SU-DHL-6 (cell line): ENCODE results near the gene MGRN1.

Experiments
- H2AFZ ChIP-seq: fragments of 200-600 bp; sonication (generic); 2 replicates; pipeline ENCODE4 v1.6.1; 2014; ENCODE audit warnings: low read depth, mild to moderate bottlenecking, moderate library complexity, mixed read lengths, antibody characterized with exemption, low read length; ENCODE audit not compliant: severe bottlenecking
- H3F3A ChIP-seq: fragments of 200-600 bp; shearing (Covaris generic); 2 replicates; pipeline ENCODE4 v1.6.0; 2016; ENCODE audit warnings: antibody characterized with exemption, mild to moderate bottlenecking; ENCODE audit not compliant: insufficient read depth
- H3K27ac ChIP-seq: fragments of 200-600 bp; sonication (generic); 2 replicates; pipeline ENCODE4 v1.5.1; 2016; ENCODE audit warnings: low read depth, mild to moderate bottlenecking, low read length, moderate library complexity, mixed read lengths
- H3K27me3 ChIP-seq: fragments of 200-600 bp; sonication (generic), shearing (Covaris generic); 2 replicates; pipeline ENCODE4 v1.6.0; 2014; ENCODE audit warnings: mild to moderate bottlenecking, low read length
- H3K36me3 ChIP-seq: fragments of 200-600 bp; sonication (generic); 2 replicates; pipeline ENCODE4 v1.6.1; 2014; ENCODE audit warnings: mild to moderate bottlenecking, low read length, mixed read lengths
- H3K4me2 ChIP-seq: fragments of 300-600, 200-600 bp; shearing (Covaris generic), sonication (generic); 2 replicates; pipeline ENCODE4 v1.6.0; 2014; ENCODE audit warnings: low read length, low read depth, mild to moderate bottlenecking; ENCODE audit not compliant: poor library complexity, severe bottlenecking
- H3K4me3 ChIP-seq: fragments of 200-600 bp; sonication (generic); 2 replicates; pipeline ENCODE4 v1.5.1; 2014; ENCODE audit warnings: antibody characterized with exemption, low read length, mild to moderate bottlenecking, mixed read lengths; ENCODE audit not compliant: insufficient read depth, poor library complexity, severe bottlenecking
- H3K79me2 ChIP-seq: fragments of 200-600 bp; sonication (generic); 2 replicates; pipeline ENCODE4 v1.6.1; 2014; ENCODE audit warnings: mild to moderate bottlenecking, low read length, moderate library complexity; ENCODE audit not compliant: insufficient read depth
- H3K9ac ChIP-seq: fragments of 200-600 bp; sonication (generic); 2 replicates; pipeline ENCODE4 v1.7.0; 2014; ENCODE audit warnings: mild to moderate bottlenecking, low read length
- H3K9me2 ChIP-seq: fragments of 200-600 bp; sonication (generic); replicated peaks from 2 replicates; pipeline ENCODE4 v1.6.1; 2014; ENCODE audit warnings: low read length; ENCODE audit not compliant: insufficient read depth
- H3K9me3 ChIP-seq: fragments of 200-600 bp; sonication (generic); 2 replicates; pipeline ENCODE4 v1.6.1; 2014; ENCODE audit warnings: low read length, mixed read lengths; ENCODE audit not compliant: insufficient read depth
- H4K20me1 ChIP-seq: fragments of 200-600 bp; sonication (generic); 2 replicates; pipeline ENCODE4 v1.6.1; 2014; ENCODE audit warnings: low read depth, mild to moderate bottlenecking, antibody characterized with exemption, low read length, moderate library complexity, mixed read lengths
- EZH2phosphoT487 ChIP-seq: fragments of 200-600 bp; sonication (generic), shearing (Covaris generic); conservative IDR thresholded peaks from 2 replicates; pipeline ENCODE4 v1.6.1; 2018; ENCODE audit warnings: mild to moderate bottlenecking, antibody characterized with exemption, low read length, moderate library complexity, mixed read lengths
- TF ChIP-seq, protein P1 (sequence below): fragments of 200-600 bp; sonication (generic); IDR thresholded peaks from one replicate; pipeline ENCODE4 v1.5.1; 2017; ENCODE audit warnings: antibody characterized with exemption, mild to moderate bottlenecking, low read length, moderate library complexity; ENCODE audit not compliant: insufficient read depth, poor library complexity, severe bottlenecking

Gene MGRN1

DNA sequence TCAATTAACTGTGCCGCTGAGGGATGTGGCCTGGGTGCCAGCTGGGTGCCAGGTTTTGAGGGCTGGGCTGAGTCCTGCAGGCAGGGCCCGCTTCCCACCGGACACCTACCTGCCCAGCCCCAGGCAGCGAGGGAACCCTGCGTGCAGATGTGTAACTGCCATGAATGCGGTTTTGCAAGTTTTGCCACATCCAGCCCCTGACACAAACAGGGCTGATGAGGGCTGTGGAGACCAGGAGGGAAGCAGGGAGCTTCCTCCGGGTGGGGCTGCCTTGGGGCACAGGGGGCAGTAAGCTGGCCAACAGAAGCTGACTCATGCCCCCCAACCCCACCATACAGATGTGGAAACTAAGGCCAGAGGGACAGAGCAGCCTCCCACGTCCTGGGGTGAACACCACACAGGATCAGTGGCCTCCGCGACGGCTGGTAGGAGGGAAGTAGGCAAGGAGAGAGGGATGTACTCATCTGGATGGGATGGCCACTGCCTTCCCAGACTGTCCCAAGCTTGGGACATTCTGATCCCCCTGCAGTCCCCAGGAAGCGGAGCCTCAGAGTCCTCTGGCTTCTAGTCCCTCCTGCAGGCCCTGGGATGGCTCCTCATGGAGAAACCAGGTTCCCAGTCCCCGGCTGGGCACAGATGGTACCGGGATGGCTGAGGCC lies 11.5 kb upstream of the MGRN1 start:
- Histone ChIP-seq H3K79me2 (peaks cover 11% of the 10 kb centered on the region; the same call in 1 of the 2 replicates), H3K4me3 (peak overlapping the region; percentile 94), H2AFZ (no peak overlapping the region), H3K27me3 (no peaks in the 10 kb centered on the region), H3K27ac (no peak overlapping the region), H3K9me3 (no peaks in the 10 kb centered on the region), H3K9me2 (no peaks in the 10 kb centered on the region), H3K36me3 (no peaks in the 10 kb centered on the region), H4K20me1 (no peaks in the 10 kb centered on the region), H3K4me2 (peak overlapping the region; percentile 66), H3K9ac (peak overlapping the region; percentile 72), H3F3A (0 out of 2 replicates have a peak, but pooled peaks cover 4% of the 10 kb centered on the region)
- TF ChIP-seq, protein P1, sequence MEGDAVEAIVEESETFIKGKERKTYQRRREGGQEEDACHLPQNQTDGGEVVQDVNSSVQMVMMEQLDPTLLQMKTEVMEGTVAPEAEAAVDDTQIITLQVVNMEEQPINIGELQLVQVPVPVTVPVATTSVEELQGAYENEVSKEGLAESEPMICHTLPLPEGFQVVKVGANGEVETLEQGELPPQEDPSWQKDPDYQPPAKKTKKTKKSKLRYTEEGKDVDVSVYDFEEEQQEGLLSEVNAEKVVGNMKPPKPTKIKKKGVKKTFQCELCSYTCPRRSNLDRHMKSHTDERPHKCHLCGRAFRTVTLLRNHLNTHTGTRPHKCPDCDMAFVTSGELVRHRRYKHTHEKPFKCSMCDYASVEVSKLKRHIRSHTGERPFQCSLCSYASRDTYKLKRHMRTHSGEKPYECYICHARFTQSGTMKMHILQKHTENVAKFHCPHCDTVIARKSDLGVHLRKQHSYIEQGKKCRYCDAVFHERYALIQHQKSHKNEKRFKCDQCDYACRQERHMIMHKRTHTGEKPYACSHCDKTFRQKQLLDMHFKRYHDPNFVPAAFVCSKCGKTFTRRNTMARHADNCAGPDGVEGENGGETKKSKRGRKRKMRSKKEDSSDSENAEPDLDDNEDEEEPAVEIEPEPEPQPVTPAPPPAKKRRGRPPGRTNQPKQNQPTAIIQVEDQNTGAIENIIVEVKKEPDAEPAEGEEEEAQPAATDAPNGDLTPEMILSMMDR: no peak
- TF ChIP-seq EZH2phosphoT487: no peak

DNA sequence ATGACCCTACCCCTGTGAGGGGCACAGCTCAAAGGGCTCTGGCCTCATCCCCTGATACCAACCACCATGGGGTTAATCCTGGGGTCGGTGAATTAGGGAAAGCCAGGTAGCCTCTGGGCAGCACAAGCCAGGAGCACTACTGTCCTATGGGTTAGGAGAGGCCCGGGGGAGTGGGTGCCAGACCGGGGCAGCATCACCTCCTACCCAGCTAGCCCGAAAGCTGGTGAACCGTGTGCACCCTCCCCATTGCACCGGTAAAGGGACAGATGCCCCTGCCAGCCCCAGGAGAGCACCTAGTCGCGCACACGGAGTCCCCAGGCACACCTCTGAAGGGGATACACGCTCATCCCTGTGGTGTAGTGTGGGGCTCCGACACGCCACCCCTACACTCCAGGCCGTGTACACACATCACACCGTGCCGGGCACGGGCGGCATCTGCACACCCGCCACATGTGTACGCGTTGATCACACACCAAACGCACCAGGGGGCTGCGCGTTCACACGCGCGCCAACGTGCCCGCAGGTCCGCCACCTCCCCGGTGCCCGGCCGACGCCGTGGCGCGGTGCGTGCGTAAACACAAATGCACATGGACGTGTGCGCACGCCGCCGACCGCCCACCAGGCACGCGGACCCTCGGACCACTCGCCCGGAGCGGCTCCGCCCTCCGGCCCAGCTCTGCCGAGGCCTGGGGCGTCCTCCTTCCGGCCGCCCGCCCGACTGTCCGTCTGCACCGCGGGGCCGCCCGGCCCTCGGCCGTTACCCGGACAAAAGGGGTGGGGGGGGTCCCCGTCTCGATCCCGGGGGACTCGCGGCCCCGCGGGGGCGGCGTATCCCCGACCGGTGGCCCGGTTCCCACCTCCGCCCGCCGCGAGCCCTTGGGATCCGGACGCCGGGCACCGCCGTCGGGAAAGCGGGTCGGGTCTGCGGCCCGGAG lies 10.7 kb upstream of the MGRN1 start:
- Histone ChIP-seq H3K27ac (no peak overlapping the region), H3F3A (0 out of 2 replicates have a peak, but pooled peaks cover 4% of the 10 kb centered on the region), H3K9ac (peak overlapping the region; percentile 72), H4K20me1 (no peaks in the 10 kb centered on the region), H3K27me3 (no peaks in the 10 kb centered on the region), H3K79me2 (peaks cover 11% of the 10 kb centered on the region; the same call in 1 of the 2 replicates), H3K4me2 (peak overlapping the region; percentile 66), H2AFZ (no peak overlapping the region), H3K4me3 (peak overlapping the region; percentile 94), H3K36me3 (no peaks in the 10 kb centered on the region), H3K9me3 (no peaks in the 10 kb centered on the region), H3K9me2 (no peaks in the 10 kb centered on the region)
- TF ChIP-seq, protein P1: no peak
- no peak for TF ChIP-seq EZH2phosphoT487

DNA sequence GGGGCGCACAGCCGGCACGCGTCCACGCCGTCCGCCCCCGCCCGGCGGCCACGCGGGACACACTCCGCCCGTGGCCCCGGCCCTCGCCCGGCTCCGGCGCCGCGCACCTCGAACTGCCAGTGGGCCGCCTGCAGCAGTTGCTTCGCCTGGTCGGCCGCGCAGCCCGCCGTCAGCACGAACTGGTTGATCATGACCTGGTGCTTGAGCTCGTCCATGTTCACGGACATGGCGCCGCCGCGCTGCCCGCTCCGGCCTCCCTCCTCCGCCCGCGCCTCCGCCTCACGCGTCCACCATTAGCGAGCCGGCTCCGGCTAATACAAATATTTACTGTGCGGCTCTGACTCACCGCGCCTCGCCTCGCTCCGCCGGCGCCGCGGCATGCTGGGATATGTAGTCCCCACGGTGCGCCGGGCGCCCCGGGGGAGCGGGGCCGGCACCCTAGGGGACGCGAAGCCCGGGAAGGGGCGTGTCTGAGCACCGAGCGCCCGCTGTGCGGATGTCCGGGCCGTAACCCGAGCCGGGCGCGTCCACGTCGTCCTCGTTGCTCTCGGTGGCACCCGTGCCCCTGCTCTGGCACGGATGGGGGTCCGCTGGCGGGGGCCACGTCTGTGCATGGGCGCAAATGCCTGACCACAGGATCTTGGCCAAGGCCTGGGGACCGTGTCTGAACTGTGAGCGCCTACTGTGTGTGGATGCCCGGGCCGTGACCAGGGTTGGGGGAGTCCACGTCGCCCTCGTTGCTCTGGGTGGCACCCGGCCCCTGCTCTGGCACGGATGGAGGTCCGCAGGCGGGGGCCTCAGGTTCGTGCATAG lies 9.8 kb upstream of the MGRN1 start, which contains the start of gene UBALD1:
Gene UBALD1, minus strand, starts transcription at position 318 of the 813 bp plus-strand sequence. Its CDS starts 91 bp downstream, at position 227.
- Histone ChIP-seq H3K27me3 (no peaks in the 10 kb centered on the region), H3F3A (0 out of 2 replicates have a peak, but pooled peaks cover 4% of the 10 kb centered on the region), H3K4me2 (peak within 1 kb of the TSS; percentile 66), H4K20me1 (no peaks in the 10 kb centered on the region), H3K4me3 (peak within 1 kb of the TSS; percentile 94), H3K9me3 (no peaks in the 10 kb centered on the region), H3K36me3 (no peaks in the 10 kb centered on the region), H3K27ac (peak within 1 kb of the TSS; percentile 71), H3K79me2 (peaks cover 11% of the 10 kb centered on the region; the same call in 1 of the 2 replicates), H3K9ac (peak within 1 kb of the TSS; percentile 72), H2AFZ (peak within 1 kb of the TSS; percentile 80), H3K9me2 (no peaks in the 10 kb centered on the region)
- TF ChIP-seq, protein P1: no peak
- no peak for TF ChIP-seq EZH2phosphoT487
